ENCODE results near the gene ABHD17C.
A peak's percentile ranks its signal among the peaks of the same experiment; 100 is the strongest.
"Not testable (repeated sequence)": the region's sequence is repeated elsewhere in the genome, so short reads cannot be mapped to it uniquely, and the experiment has no call there.

Gene ABHD17C

GRCh38 chr15:80695099-80695910, at the start of gene ABHD17C:
TSS of gene ABHD17C (plus strand) at chr15:80695310. CDS start at chr15:80695430, 120 bp downstream.
- TF ChIP-seq CTCF (IDR thresholded peaks at IDR 0.05; ENCODE audit: extremely low read depth, insufficient read depth, missing control alignments): no peak
- peak; percentile 89 for DNase-seq (ENCODE audit: low spot score)
- in situ Hi-C loops (cut with MboI; ENCODE audit: low pct_unique_long_range_greater_than_20kb, low sequenced_read_pairs, unreplicated experiment): no loop called here

GRCh38 chr15:80645494-80646065, 49.5 kb upstream of the ABHD17C start:
- no peak for TF ChIP-seq CTCF (IDR thresholded peaks at IDR 0.05; ENCODE audit: extremely low read depth, insufficient read depth, missing control alignments)
- in situ Hi-C loops (cut with MboI; ENCODE audit: low pct_unique_long_range_greater_than_20kb, low sequenced_read_pairs, unreplicated experiment): no loop called here
- DNase-seq (ENCODE audit: low spot score): no peak

- DNase-seq (ENCODE audit: low spot score); in situ Hi-C loops (cut with MboI; ENCODE audit: low pct_unique_long_range_greater_than_20kb, low sequenced_read_pairs, unreplicated experiment): not testable (repeated sequence)
Measured at GRCh38 chr15:80647424-80647823, 47.7 kb upstream of the ABHD17C start.

DNA sequence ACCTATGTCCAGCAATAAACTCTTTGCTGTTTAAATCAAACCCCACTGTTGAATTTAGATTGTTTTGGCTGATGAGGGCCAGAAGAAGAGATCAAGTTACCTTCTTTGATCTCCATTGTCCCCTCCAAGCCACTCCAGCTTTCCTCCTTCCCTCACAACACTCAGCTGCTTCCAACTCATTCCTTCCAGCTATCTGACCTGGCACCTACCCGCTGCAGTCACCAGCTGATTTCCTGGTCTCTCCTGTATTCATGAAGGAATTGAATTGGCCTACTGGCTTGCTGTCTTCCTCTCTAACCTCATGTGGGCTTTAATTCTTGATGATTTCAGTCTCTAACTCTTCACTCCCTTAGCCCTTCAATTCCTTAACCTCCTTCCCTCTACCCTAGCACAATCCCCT, 40.8 kb upstream of the ABHD17C start:
- TF ChIP-seq CTCF (IDR thresholded peaks at IDR 0.05; ENCODE audit: extremely low read depth, insufficient read depth, missing control alignments): no peak
- no peak for DNase-seq (ENCODE audit: low spot score)
- in situ Hi-C loops (cut with MboI; ENCODE audit: low pct_unique_long_range_greater_than_20kb, low sequenced_read_pairs, unreplicated experiment): no loop called here

- TF ChIP-seq CTCF (IDR thresholded peaks at IDR 0.05; ENCODE audit: extremely low read depth, insufficient read depth, missing control alignments): no peak
- DNase-seq (ENCODE audit: low spot score): no peak
- in situ Hi-C loops (cut with MboI; ENCODE audit: low pct_unique_long_range_greater_than_20kb, low sequenced_read_pairs, unreplicated experiment): no loop called here
Measured at GRCh38 chr15:80659375-80659774, 35.7 kb upstream of the ABHD17C start.

- in situ Hi-C loops (cut with MboI; ENCODE audit: low pct_unique_long_range_greater_than_20kb, low sequenced_read_pairs, unreplicated experiment): no loop called here
- no peak for TF ChIP-seq CTCF (IDR thresholded peaks at IDR 0.05; ENCODE audit: extremely low read depth, insufficient read depth, missing control alignments)
- DNase-seq (ENCODE audit: low spot score): no peak
Measured at GRCh38 chr15:80660119-80660518, 35.0 kb upstream of the ABHD17C start.

- DNase-seq (ENCODE audit: low spot score): no peak
- in situ Hi-C loops (cut with MboI; ENCODE audit: low pct_unique_long_range_greater_than_20kb, low sequenced_read_pairs, unreplicated experiment): no loop called here
- no peak for TF ChIP-seq CTCF (IDR thresholded peaks at IDR 0.05; ENCODE audit: extremely low read depth, insufficient read depth, missing control alignments)
Measured at GRCh38 chr15:80662129-80662528, 33.0 kb upstream of the ABHD17C start.
